ENCODE data around the gene PLAGL2. TPM values are rescaled to one million over a fixed set of nuclear protein-coding genes. Genes with fewer than 3 reads are reported as not detected.

Gene PLAGL2
- total and polyA plus RNA-seq, 2 of the 8 experiments (the other 6 are each of a cell fraction or from before 2014, with no cell fraction given): 20.6 to 25.4 TPM

- no peak overlapping the region for H2BK120ac ChIP-seq (replicated peaks; ENCODE audit: low read depth, low read length)
- CTCF ChIA-PET (ENCODE audit: partially characterized antibody): interaction anchor here (0.6 to 1.1 kb wide), 2 partner anchors 122 to 585 kb away, joined by 3 read pairs; no protein-coding TSS in a partner anchor
Measured at GRCh38 chr20:32152421-32153155, 55.0 kb downstream of the PLAGL2 start.

More at GRCh38 chr20:32152421-32153155, 55.0 kb downstream of the PLAGL2 start:
- no peak overlapping the region for H2BK15ac ChIP-seq (ENCODE audit: low read length)
- no peak overlapping the region for H4K8ac ChIP-seq (ENCODE audit: extremely low read depth, insufficient read depth, low read length)
- H3K27me3 ChIP-seq (replicated peaks in 1 of 4; ENCODE audit: control insufficient read depth in 3 of 4, extremely low read depth in 1 of 4, insufficient read depth in 3 of 4, low read length in 3 of 4): no peaks in the 10 kb centered on the region
- no peaks in the 10 kb centered on the region for H3K23me2 ChIP-seq (ENCODE audit: low read depth, low read length)
- no peaks in the 10 kb centered on the region for H3K79me1 ChIP-seq (ENCODE audit: low read depth, low read length)
- H3K4me3 ChIP-seq (ENCODE audit: extremely low read depth in 1 of 4, insufficient read depth in 2 of 4, low read depth in 3 of 4, low read length in 4 of 4): no peak overlapping the region
- no peaks in the 10 kb centered on the region for H3K79me2 ChIP-seq (ENCODE audit: control insufficient read depth in 1 of 2, insufficient read depth in 2 of 2, low read length in 2 of 2)
- H3K4ac ChIP-seq (replicated peaks; ENCODE audit: insufficient read length, low read depth, low read length): no peak overlapping the region
- no peak for TF ChIP-seq CBX8 (IDR thresholded peaks at IDR 0.05; ENCODE audit: borderline replicate concordance, low read depth, low read length)
- no peak for TF ChIP-seq RBBP5 (IDR thresholded peaks at IDR 0.05; ENCODE audit: borderline replicate concordance, low read depth, low read length)
- TF ChIP-seq TAF1 (IDR thresholded peaks at IDR 0.05; ENCODE audit: low read depth, low read length): no peak
- FAIRE-seq: no peak
- no peak overlapping the region for H3K56ac ChIP-seq (replicated peaks; ENCODE audit: insufficient read length, low read depth, low read length)
- H2AFZ ChIP-seq (ENCODE audit: low read length): no peak overlapping the region
- 87% methylated on average over 6 of the region's 6 CpGs; no CpG with 5 or more reads in 1 of the 2 experiments for WGBS, 2 experiments (ENCODE audit: extremely low coverage in 1 of 2, insufficient coverage in 1 of 2, insufficient read length in 1 of 2, insufficient replicate concordance in 2 of 2, low coverage in 1 of 2, low lambda C conversion rate in 2 of 2, missing lambda C conversion rate in 1 of 2)
- H4K91ac ChIP-seq (replicated peaks; ENCODE audit: insufficient read length, low read length): no peak overlapping the region
- H3K23ac ChIP-seq (ENCODE audit: insufficient read length): no peak overlapping the region
- no peak overlapping the region for H2BK12ac ChIP-seq (ENCODE audit: low read depth, low read length)
- no peak overlapping the region for H2BK20ac ChIP-seq (ENCODE audit: low read length)
- POLR2A ChIA-PET (ENCODE audit: partially characterized antibody): no interaction called here
- peaks cover 2 to 4% of the 10 kb centered on the region in 2 experiments for H4K20me1 ChIP-seq (replicated peaks in 1 of 2; ENCODE audit: control insufficient read depth in 1 of 2, insufficient read depth in 2 of 2, low read length in 2 of 2)
- no peak overlapping the region for H3K18ac ChIP-seq (ENCODE audit: extremely low read depth, low read length)
- peaks cover 18 to 34% (median 29%) of the 10 kb centered on the region in 4 experiments for H3K36me3 ChIP-seq (ENCODE audit: control insufficient read depth in 2 of 4, insufficient read depth in 4 of 4, low read length in 3 of 4)
- no peak overlapping the region for H3K27ac ChIP-seq (ENCODE audit: low read depth, low read length)
- no peak overlapping the region for H4K5ac ChIP-seq (ENCODE audit: insufficient read length, low read depth, low read length)
- no peak overlapping the region for H3K9ac ChIP-seq (replicated peaks in 1 of 4; ENCODE audit: extremely low read depth in 1 of 4, low read depth in 3 of 4, low read length in 3 of 4)
- H3K14ac ChIP-seq (ENCODE audit: insufficient read length): no peak overlapping the region
- DNase-seq (ENCODE audit: low read depth in 1 of 2, low spot score in 2 of 2): no peak
- H3K9me3 ChIP-seq (ENCODE audit: insufficient read depth in 2 of 2, low read depth in 1 of 2, low read length in 1 of 2): no peaks in the 10 kb centered on the region
- peaks cover 0 to 2% (median 0%) of the 10 kb centered on the region in 4 experiments; a peak in 2 of 7 replicates for H3K4me1 ChIP-seq (replicated peaks in 1 of 4; ENCODE audit: control insufficient read depth in 3 of 4, insufficient read depth in 4 of 4, low read length in 3 of 4)
- H2AK5ac ChIP-seq (ENCODE audit: low read depth, low read length): no peak overlapping the region
- H2BK5ac ChIP-seq (ENCODE audit: low read depth, low read length): no peak overlapping the region
- H3K4me2 ChIP-seq (ENCODE audit: insufficient read depth in 1 of 2, low read depth in 2 of 2, low read length in 2 of 2): no peak overlapping the region

Data from H1 (cell line).